Activated gamma-delta T cell treated with Interleukin-2 at 50 U/mL for 16 hours (primary cell): Measurements from ENCODE around the gene BACE1.
"Not testable (repeated sequence)": the region's sequence is repeated elsewhere in the genome, so short reads cannot be mapped to it uniquely, and the experiment has no call there.

Source experiments
- DNase-seq: peaks from one replicate; pipeline ENCODE4 v3.0.0-alpha.2; 2020

Gene BACE1

GRCh38 chr11:117316197-117316961 lies at the start of gene BACE1:
Gene BACE1 (minus strand): TSS chr11:117316256. CDS start chr11:117315795, 461 bp downstream.
- no peak for DNase-seq

GRCh38 chr11:117361432-117361831 lies 45.4 kb upstream of the BACE1 start:
- no peak for DNase-seq

GRCh38 chr11:117356126-117356890 lies 40.3 kb upstream of the BACE1 start:
- no peak for DNase-seq

GRCh38 chr11:117354550-117354949 lies 38.5 kb upstream of the BACE1 start:
- DNase-seq = no peak

- DNase-seq = no peak
Measured at GRCh38 chr11:117345039-117345438, 29.0 kb upstream of the BACE1 start.

GRCh38 chr11:117337076-117337475 lies 21.0 kb upstream of the BACE1 start:
- no peak for DNase-seq

- no peak for DNase-seq
Measured at GRCh38 chr11:117335399-117335798, 19.3 kb upstream of the BACE1 start.

GRCh38 chr11:117334896-117335295 lies 18.8 kb upstream of the BACE1 start:
- DNase-seq = no peak

- no peak for DNase-seq
Measured at GRCh38 chr11:117333917-117334316, 17.9 kb upstream of the BACE1 start.

GRCh38 chr11:117332843-117333242 lies 16.8 kb upstream of the BACE1 start:
- DNase-seq = no peak

- no peak for DNase-seq
Measured at GRCh38 chr11:117328375-117329010, 12.4 kb upstream of the BACE1 start.

- peak; percentile 93 for DNase-seq
Measured at GRCh38 chr11:117327567-117328374, 11.7 kb upstream of the BACE1 start, which contains the start of gene CEP164. Gene CEP164 (plus strand): TSS chr11:117327854. CDS start chr11:117338587, 10,733 bp downstream.

- DNase-seq = not testable (repeated sequence)
Measured at GRCh38 chr11:117327255-117327566, 11.2 kb upstream of the BACE1 start.

- no peak for DNase-seq
Measured at GRCh38 chr11:117319214-117319840, 3.3 kb upstream of the BACE1 start.

GRCh38 chr11:117318738-117319137 lies 2.7 kb upstream of the BACE1 start:
- DNase-seq = no peak

GRCh38 chr11:117315285-117316196 lies 515 bp downstream of the BACE1 start:
- DNase-seq = peak; percentile 16

GRCh38 chr11:117314840-117315239 lies 1.2 kb downstream of the BACE1 start:
- DNase-seq = no peak

GRCh38 chr11:117313828-117314768 lies 2.0 kb downstream of the BACE1 start:
- no peak for DNase-seq

GRCh38 chr11:117313091-117313490 lies 3.0 kb downstream of the BACE1 start:
- no peak for DNase-seq

GRCh38 chr11:117309310-117309709 lies 6.7 kb downstream of the BACE1 start:
- no peak for DNase-seq
